ENCODE results near the gene SDK2. TPM values are rescaled to one million over a fixed set of nuclear protein-coding genes. Genes with fewer than 3 reads are reported as not detected.

SDK2 gene
- total and polyA plus RNA-seq, 11 donors = 0.84 to 4.0 (median 2.6) TPM

- DNase-seq = peak in 1 of 5 donors; percentile 28
- intact Hi-C loops (cut with DNase I) = loop anchor here in 2 of 10 donors (5.0 kb wide), 1 partner anchor 37 kb away; no protein-coding TSS in a partner anchor
- H3K4me1 ChIP-seq = peaks cover 0 to 43% (median 15%) of the 10 kb centered on the region in 12 donors
- no peak for TF ChIP-seq POLR2A (IDR thresholded peaks at IDR 0.05)
- TF ChIP-seq CTCF (IDR thresholded peaks at IDR 0.05) = no peak
- H3K27ac ChIP-seq = peak overlapping the region in 8 of 12 donors; percentile 6 to 73 (median 44)
- H3K27me3 ChIP-seq = no peaks in the 10 kb centered on the region
- no peaks in the 10 kb centered on the region for H3K36me3 ChIP-seq
- 67 to 75% (median 71%) methylated on average over 6 of the region's 6 CpGs for WGBS, 4 donors
- ATAC-seq = peak in 3 of 4 donors; percentile 41 to 59 (median 55)
- H3K4me3 ChIP-seq = no peak overlapping the region
- H3K9me3 ChIP-seq = peaks cover 0 to 4% (median 0%) of the 10 kb centered on the region in 12 donors
Observed at GRCh38 chr17:73320601-73321264, 323.5 kb downstream of the SDK2 start.

GRCh38 chr17:73319766-73320165 lies 324.5 kb downstream of the SDK2 start:
- Histone ChIP-seq H3K4me3 (no peak overlapping the region), H3K9me3 (peaks cover 0 to 4% (median 0%) of the 10 kb centered on the region in 12 donors), H3K27ac (no peak overlapping the region), H3K27me3 (no peaks in the 10 kb centered on the region), H3K4me1 (peaks cover 0 to 33% (median 9%) of the 10 kb centered on the region in 12 donors), H3K36me3 (no peaks in the 10 kb centered on the region)
- intact Hi-C loops (cut with DNase I) = loop anchor here in 4 of 10 donors (5.0 to 10.0 kb wide), 3 partner anchors 38 to 65 kb away; no protein-coding TSS in a partner anchor
- ATAC-seq (no peak), DNase-seq (no peak)
- 88 to 92% (median 91%) methylated on average over 3 of the region's 3 CpGs for WGBS, 4 donors
- no peak for TF ChIP-seq POLR2A (IDR thresholded peaks at IDR 0.05)
- TF ChIP-seq CTCF (IDR thresholded peaks at IDR 0.05) = no peak

- Histone ChIP-seq H3K27me3 (no peaks in the 10 kb centered on the region), H3K36me3 (no peaks in the 10 kb centered on the region), H3K9me3 (peaks cover 0 to 4% (median 0%) of the 10 kb centered on the region in 12 donors), H3K27ac (no peak overlapping the region), H3K4me3 (no peak overlapping the region), H3K4me1 (peaks cover 0 to 29% (median 8%) of the 10 kb centered on the region in 12 donors)
- WGBS, 4 donors = 60 to 66% (median 61%) methylated on average over 5 of the region's 5 CpGs
- intact Hi-C loops (cut with DNase I) = loop anchor here in 2 of 10 donors (5.0 to 10.0 kb wide), 2 partner anchors 62 to 64 kb away; no protein-coding TSS in a partner anchor
- TF ChIP-seq CTCF (IDR thresholded peaks at IDR 0.05) (no peak), POLR2A (IDR thresholded peaks at IDR 0.05) (no peak)
- ATAC-seq = no peak
- DNase-seq = no peak
Observed at GRCh38 chr17:73318836-73319235, 325.4 kb downstream of the SDK2 start.

GRCh38 chr17:73318427-73318813 lies 325.8 kb downstream of the SDK2 start:
- peak overlapping the region in 2 of 12 donors; percentile 34 to 59 for H3K27ac ChIP-seq
- peaks cover 0 to 25% (median 8%) of the 10 kb centered on the region in 12 donors for H3K4me1 ChIP-seq
- no peaks in the 10 kb centered on the region for H3K27me3 ChIP-seq
- WGBS, 4 donors = 92 to 96% (median 93%) methylated on average over 8 of the region's 8 CpGs
- intact Hi-C loops (cut with DNase I) = loop anchor here in 2 of 10 donors (5.0 to 10.0 kb wide), 2 partner anchors 61 to 64 kb away; no protein-coding TSS in a partner anchor
- no peak overlapping the region for H3K4me3 ChIP-seq
- ATAC-seq (no peak), DNase-seq (no peak)
- TF ChIP-seq CTCF (IDR thresholded peaks at IDR 0.05) = no peak
- peaks cover 0 to 4% (median 0%) of the 10 kb centered on the region in 12 donors for H3K9me3 ChIP-seq
- H3K36me3 ChIP-seq = no peaks in the 10 kb centered on the region
